HFFc6 (cell line): ENCODE results near the gene UGT1A8. TPM values are rescaled to one million over a fixed set of nuclear protein-coding genes. Genes with fewer than 3 reads are reported as not detected.

ENCODE experiments used
- DNase-seq: peaks from one replicate; pipeline ENCODE4 v3.0.0-alpha.2; 2018
- H3K27ac Mint-ChIP-seq: 2 replicates; pipeline ENCODE4 v1.8.0; 2020; ENCODE audit warnings: mild to moderate bottlenecking, mixed read lengths
- H3K27me3 Mint-ChIP-seq: 2 replicates; pipeline ENCODE4 v1.8.0; 2021; ENCODE audit warnings: mild to moderate bottlenecking, moderate library complexity, mixed read lengths; ENCODE audit not compliant: insufficient read depth
- H3K36me3 Mint-ChIP-seq: 2 replicates; pipeline ENCODE4 v1.8.0; 2021; ENCODE audit warnings: low read depth, mixed read lengths
- H3K4me1 Mint-ChIP-seq: 2 replicates; pipeline ENCODE4 v1.8.0; 2020; ENCODE audit warnings: low read depth, mixed read lengths
- H3K4me3 Mint-ChIP-seq: 2 replicates; pipeline ENCODE4 v1.8.0; 2020; ENCODE audit warnings: mild to moderate bottlenecking, moderate library complexity, mixed read lengths
- H3K9me3 Mint-ChIP-seq: 2 replicates; pipeline ENCODE4 v1.8.0; 2020; ENCODE audit warnings: mild to moderate bottlenecking, mixed read lengths
- CTCF ChIP-seq: fragments of 200-600 bp; sonication (generic); IDR thresholded peaks from 2 replicates; pipeline ENCODE4 v1.5.0; 2021; ENCODE audit warnings: antibody characterized with exemption, mild to moderate bottlenecking
- total RNA-seq, 6 experiments: library from RNA; stranded (reverse); fragmentation: NEBNext Ultra II Directional; extraction: Animal tissue kit (Norgen Biotek cat#: 25700); gene quantifications; 2 replicates in 1 of 6; 3 replicates in 5 of 6; pipeline ENCODE4 v1.2.3, GENCODE V29; 2021

The UGT1A8 gene
- total RNA-seq, 6 experiments from 2014 or later, result not detected

- Mint-ChIP-seq H3K27me3 (no peaks in the 10 kb centered on the region), H3K27ac (no peak overlapping the region), H3K4me3 (no peak overlapping the region), H3K36me3 (no peaks in the 10 kb centered on the region), H3K4me1 (no peaks in the 10 kb centered on the region), H3K9me3 (peaks cover under 1% of the 10 kb centered on the region; the same call in 1 of the 2 replicates)
- DNase-seq, result no peak
- no peak for TF ChIP-seq CTCF
Measured at GRCh38 chr2:233673896-233674295, 56.5 kb downstream of the UGT1A8 start.

GRCh38 chr2:233674314-233674713 is 56.9 kb downstream of the UGT1A8 start:
- Mint-ChIP-seq H3K27ac (no peak overlapping the region), H3K36me3 (no peaks in the 10 kb centered on the region), H3K4me3 (no peak overlapping the region), H3K9me3 (no peaks in the 10 kb centered on the region; the same call in 1 of the 2 replicates), H3K4me1 (no peaks in the 10 kb centered on the region), H3K27me3 (no peaks in the 10 kb centered on the region)
- TF ChIP-seq CTCF, result no peak
- no peak for DNase-seq

GRCh38 chr2:233674995-233675394 is 57.6 kb downstream of the UGT1A8 start:
- no peak overlapping the region for H3K4me3 Mint-ChIP-seq
- H3K4me1 Mint-ChIP-seq, result no peaks in the 10 kb centered on the region
- DNase-seq, result no peak
- peaks cover 4% of the 10 kb centered on the region; the same call in 1 of the 2 replicates for H3K9me3 Mint-ChIP-seq
- H3K27ac Mint-ChIP-seq, result no peak overlapping the region
- no peaks in the 10 kb centered on the region for H3K36me3 Mint-ChIP-seq
- no peaks in the 10 kb centered on the region for H3K27me3 Mint-ChIP-seq
- no peak; the same call in none of the 2 replicates for TF ChIP-seq CTCF

- no peaks in the 10 kb centered on the region for H3K4me1 Mint-ChIP-seq
- H3K36me3 Mint-ChIP-seq, result no peaks in the 10 kb centered on the region
- H3K27me3 Mint-ChIP-seq, result no peaks in the 10 kb centered on the region
- DNase-seq, result no peak
- no peak for TF ChIP-seq CTCF
- H3K27ac Mint-ChIP-seq, result no peak overlapping the region
- H3K9me3 Mint-ChIP-seq, result peaks cover 10% of the 10 kb centered on the region; the same call in 1 of the 2 replicates
- H3K4me3 Mint-ChIP-seq, result no peak overlapping the region
Measured at GRCh38 chr2:233676046-233676445, 58.6 kb downstream of the UGT1A8 start.

- no peak for TF ChIP-seq CTCF
- Mint-ChIP-seq H3K27ac (no peak overlapping the region), H3K4me3 (no peak overlapping the region), H3K4me1 (no peaks in the 10 kb centered on the region), H3K36me3 (no peaks in the 10 kb centered on the region), H3K27me3 (peaks cover 2% of the 10 kb centered on the region; the same call in 1 of the 2 replicates), H3K9me3 (peaks cover 10% of the 10 kb centered on the region; the same call in 1 of the 2 replicates)
- DNase-seq, result no peak
Measured at GRCh38 chr2:233679196-233679595, 61.8 kb downstream of the UGT1A8 start.
